ENCODE results near the gene FADS1.

Gene FADS1

GRCh38 chr11:61846362-61847020 lies 29.7 kb upstream of the FADS1 start:
- no peak for DNase-seq (ENCODE audit: low spot score)
- no peak overlapping the region for H3K27ac ChIP-seq
- ChIA-PET POLR2A (ENCODE audit: low non-redundant PET) (no interaction called here), CTCF (interaction anchor here (1.0 kb wide), 1 partner anchor 235 kb away, joined by 4 read pairs; no protein-coding TSS in a partner anchor)
- TF ChIP-seq, protein P1, sequence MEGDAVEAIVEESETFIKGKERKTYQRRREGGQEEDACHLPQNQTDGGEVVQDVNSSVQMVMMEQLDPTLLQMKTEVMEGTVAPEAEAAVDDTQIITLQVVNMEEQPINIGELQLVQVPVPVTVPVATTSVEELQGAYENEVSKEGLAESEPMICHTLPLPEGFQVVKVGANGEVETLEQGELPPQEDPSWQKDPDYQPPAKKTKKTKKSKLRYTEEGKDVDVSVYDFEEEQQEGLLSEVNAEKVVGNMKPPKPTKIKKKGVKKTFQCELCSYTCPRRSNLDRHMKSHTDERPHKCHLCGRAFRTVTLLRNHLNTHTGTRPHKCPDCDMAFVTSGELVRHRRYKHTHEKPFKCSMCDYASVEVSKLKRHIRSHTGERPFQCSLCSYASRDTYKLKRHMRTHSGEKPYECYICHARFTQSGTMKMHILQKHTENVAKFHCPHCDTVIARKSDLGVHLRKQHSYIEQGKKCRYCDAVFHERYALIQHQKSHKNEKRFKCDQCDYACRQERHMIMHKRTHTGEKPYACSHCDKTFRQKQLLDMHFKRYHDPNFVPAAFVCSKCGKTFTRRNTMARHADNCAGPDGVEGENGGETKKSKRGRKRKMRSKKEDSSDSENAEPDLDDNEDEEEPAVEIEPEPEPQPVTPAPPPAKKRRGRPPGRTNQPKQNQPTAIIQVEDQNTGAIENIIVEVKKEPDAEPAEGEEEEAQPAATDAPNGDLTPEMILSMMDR (conservative IDR thresholded peaks at IDR 0.05; ENCODE audit: low read depth) = no peak

GRCh38 chr11:61844909-61845565 lies 28.2 kb upstream of the FADS1 start:
- ChIA-PET POLR2A (ENCODE audit: low non-redundant PET) (interaction anchor here (0.6 to 0.7 kb wide), 2 partner anchors 44 to 1075 kb away, joined by 6 to 14 read pairs; no protein-coding TSS in a partner anchor), CTCF (interaction anchor here (0.5 kb wide), 1 partner anchor 689 kb away, joined by 3 read pairs; no protein-coding TSS in a partner anchor)
- TF ChIP-seq, protein P1 (conservative IDR thresholded peaks at IDR 0.05; ENCODE audit: low read depth) = no peak
- H3K27ac ChIP-seq = peak overlapping the region; percentile 42
- DNase-seq (ENCODE audit: low spot score) = no peak

GRCh38 chr11:61842528-61842820 lies 25.7 kb upstream of the FADS1 start:
- TF ChIP-seq, protein P1 (conservative IDR thresholded peaks at IDR 0.05; ENCODE audit: low read depth) = no peak
- no peak for DNase-seq (ENCODE audit: low spot score)
- H3K27ac ChIP-seq = peak overlapping the region; percentile 46
- ChIA-PET POLR2A (ENCODE audit: low non-redundant PET) (no interaction called here), CTCF (no interaction called here)

GRCh38 chr11:61841636-61842527 lies 25.1 kb upstream of the FADS1 start:
- POLR2A ChIA-PET (ENCODE audit: low non-redundant PET) = no interaction called here
- no peak for DNase-seq (ENCODE audit: low spot score)
- CTCF ChIA-PET = interaction anchor here (0.5 to 0.7 kb wide), 2 partner anchors 94 to 101 kb away, joined by 3 read pairs; no protein-coding TSS in a partner anchor
- TF ChIP-seq, protein P1 (conservative IDR thresholded peaks at IDR 0.05; ENCODE audit: low read depth) = no peak
- H3K27ac ChIP-seq = peak overlapping the region; percentile 46

- DNase-seq (ENCODE audit: low spot score) = no peak
- TF ChIP-seq, protein P1 (conservative IDR thresholded peaks at IDR 0.05; ENCODE audit: low read depth) = no peak
- peak overlapping the region; percentile 39 for H3K27ac ChIP-seq
- ChIA-PET CTCF (interaction anchor here (0.5 to 1.1 kb wide), 3 partner anchors 31 to 242 kb away, joined by 3 to 4 read pairs (median 3); no protein-coding TSS in a partner anchor), POLR2A (ENCODE audit: low non-redundant PET) (no interaction called here)
Measured at GRCh38 chr11:61840371-61840770, 23.6 kb upstream of the FADS1 start.

GRCh38 chr11:61839742-61840141 lies 22.9 kb upstream of the FADS1 start:
- ChIA-PET POLR2A (ENCODE audit: low non-redundant PET) (no interaction called here), CTCF (interaction anchor here (0.5 to 1.1 kb wide), 3 partner anchors 32 to 243 kb away, joined by 3 to 4 read pairs (median 3); no protein-coding TSS in a partner anchor)
- TF ChIP-seq, protein P1 (conservative IDR thresholded peaks at IDR 0.05; ENCODE audit: low read depth) = no peak
- H3K27ac ChIP-seq = no peak overlapping the region
- DNase-seq (ENCODE audit: low spot score) = no peak
